OCI-LY7 (cell line): Measurements from ENCODE around the gene SMIM7. TPM values are rescaled to one million over a fixed set of nuclear protein-coding genes. Genes with fewer than 3 reads are reported as not detected.

Experiments
- BruUV-seq: library from RNA; stranded (reverse); fragments of 400-500 nt; replicated peaks from 2 replicates; lab custom pipeline; 2021; lab: Mats Ljungman, UMichigan
- CTCF ChIA-PET: fragments of 300-600 bp; sonication (Branson Sonifier 250); formaldehyde crosslinking; loops from one replicate; lab custom pipeline; 2022; ENCODE audit warnings: antibody characterized with exemption; ENCODE audit not compliant: unreplicated experiment; lab: Charles Lee
- POLR2A ChIA-PET: fragments of 300-600 bp; sonication (Branson Sonifier 250); formaldehyde crosslinking; loops from one replicate; lab custom pipeline; 2022; ENCODE audit warnings: antibody characterized with exemption; lab: Charles Lee
- DNase-seq: peaks from one replicate; pipeline ENCODE4 v3.0.0-alpha.2; 2015; ENCODE audit warnings: low spot score
- H2AFZ ChIP-seq: fragments of 200-600 bp; sonication (generic), shearing (Covaris generic); 2 replicates; pipeline ENCODE4 v1.6.1; 2014; ENCODE audit warnings: mild to moderate bottlenecking, antibody characterized with exemption, low read length, moderate library complexity
- H3K27ac ChIP-seq: fragments of 200-600 bp; sonication (generic); 2 replicates; pipeline ENCODE4 v1.5.1; 2014; ENCODE audit warnings: mixed run types, low read depth, mild to moderate bottlenecking, moderate library complexity, low read length, inconsistent platforms; ENCODE audit not compliant: poor library complexity, severe bottlenecking
- H3K36me3 ChIP-seq: fragments of 200-600 bp; sonication (generic); 2 replicates; pipeline ENCODE4 v1.6.1; 2014; ENCODE audit warnings: mild to moderate bottlenecking, antibody characterized with exemption, low read length, moderate library complexity, mixed read lengths; ENCODE audit not compliant: insufficient read depth
- H3K4me1 ChIP-seq: fragments of 200-600 bp; sonication (generic); 2 replicates; pipeline ENCODE4 v1.5.1; 2014; ENCODE audit warnings: mild to moderate bottlenecking, low read length; ENCODE audit not compliant: insufficient read depth, poor library complexity, severe bottlenecking
- H3K4me2 ChIP-seq: fragments of 200-600 bp; sonication (generic); 2 replicates; pipeline ENCODE4 v1.6.1; 2014; ENCODE audit warnings: mild to moderate bottlenecking, low read length
- H3K4me3 ChIP-seq: fragments of 200-600 bp; sonication (generic); 2 replicates; pipeline ENCODE4 v1.5.1; 2014; ENCODE audit warnings: mild to moderate bottlenecking, low read depth, low read length; ENCODE audit not compliant: poor library complexity, severe bottlenecking
- H3K79me2 ChIP-seq: fragments of 200-600 bp; sonication (generic); 2 replicates; pipeline ENCODE4 v1.6.1; 2016; ENCODE audit warnings: low read depth, mild to moderate bottlenecking, low read length, moderate library complexity, mixed read lengths; ENCODE audit not compliant: insufficient read depth
- H3K9me2 ChIP-seq: fragments of 200-600 bp; sonication (generic); 2 replicates; pipeline ENCODE4 v1.6.1; 2016; ENCODE audit warnings: mild to moderate bottlenecking, low read length, mixed read lengths; ENCODE audit not compliant: insufficient read depth
- H3K9me3 ChIP-seq: fragments of 200-600 bp; sonication (generic); 2 replicates; pipeline ENCODE4 v1.6.1; 2014; ENCODE audit warnings: mild to moderate bottlenecking, mixed run types, low read length, mixed read lengths
- H4K20me1 ChIP-seq: fragments of 200-600 bp; sonication (generic); 2 replicates; pipeline ENCODE4 v1.6.1; 2014; ENCODE audit warnings: mild to moderate bottlenecking, antibody characterized with exemption, low read length, moderate library complexity, mixed read lengths; ENCODE audit not compliant: insufficient read depth
- CTCF ChIP-seq: fragments of 200-600 bp; sonication (generic); conservative IDR thresholded peaks from 2 replicates; pipeline ENCODE4 v1.5.1; 2014; ENCODE audit warnings: mild to moderate bottlenecking, antibody characterized with exemption, low read length, moderate library complexity, mixed read lengths
- EZH2phosphoT487 ChIP-seq: fragments of 200-600 bp; sonication (generic); IDR thresholded peaks from 2 replicates; pipeline ENCODE4 v1.6.1; 2018; ENCODE audit warnings: low read depth, borderline replicate concordance, mild to moderate bottlenecking, mixed run types, antibody characterized with exemption, low read length, moderate library complexity, mixed read lengths
- intact Hi-C: fragments of 100-400 bp; cut with micrococcal nuclease; formaldehyde crosslinking; loops from one replicate; pipeline ENCODE4 v1.10.0; 2022; ENCODE audit not compliant: unreplicated experiment
- total RNA-seq, 2 experiments: library from RNA; depleted of rRNA in 1 of 2; stranded (reverse); fragments of >200 nt in 1 of 2; shearing (Covaris generic) in 1 of 2; gene quantifications; 2 replicates each; pipeline ENCODE4 v1.2.3, GENCODE V29; 2014 to 2022

Gene SMIM7
- total RNA-seq, 2 experiments from 2014 or later: 87.0 to 96.3 TPM

GRCh38 chr19:16623576-16623975 lies 36.4 kb downstream of the SMIM7 start:
- Histone ChIP-seq H4K20me1 (peaks cover 69% of the 10 kb centered on the region), H3K4me1 (peaks cover 62% of the 10 kb centered on the region), H3K9me3 (no peaks in the 10 kb centered on the region), H3K27ac (peak overlapping the region; percentile 2), H3K4me3 (no peak overlapping the region), H3K79me2 (peaks cover 94% of the 10 kb centered on the region), H3K36me3 (peaks cover 57% of the 10 kb centered on the region; the same call in 1 of the 2 replicates), H3K4me2 (peak overlapping the region; percentile 14; the same call in 1 of the 2 replicates), H2AFZ (no peak overlapping the region), H3K9me2 (no peaks in the 10 kb centered on the region)
- intact Hi-C loops: no loop called here
- peak; percentile 56 for DNase-seq
- TF ChIP-seq CTCF (peak; percentile 67), EZH2phosphoT487 (no peak)
- ChIA-PET CTCF (no interaction called here), POLR2A (interaction anchor here (2.3 kb wide), 1 partner anchor 36 kb away, joined by 6 read pairs; no protein-coding TSS in a partner anchor)
- no TSS peak for BruUV-seq

- POLR2A ChIA-PET: interaction anchor here (1.3 kb wide), 1 partner anchor 10 kb away, joined by 3 read pairs; no protein-coding TSS in a partner anchor
- Histone ChIP-seq H3K4me3 (no peak overlapping the region), H3K27ac (peak overlapping the region; percentile 2), H3K4me1 (peaks cover 67% of the 10 kb centered on the region), H3K9me2 (no peaks in the 10 kb centered on the region), H2AFZ (no peak overlapping the region), H3K36me3 (peaks cover 57% of the 10 kb centered on the region; the same call in 1 of the 2 replicates), H3K9me3 (no peaks in the 10 kb centered on the region), H4K20me1 (peaks cover 74% of the 10 kb centered on the region), H3K4me2 (peak overlapping the region; percentile 14; the same call in 1 of the 2 replicates), H3K79me2 (peaks cover 99% of the 10 kb centered on the region)
- intact Hi-C loops: no loop called here
- CTCF ChIA-PET: no interaction called here
- DNase-seq: no peak
- TF ChIP-seq EZH2phosphoT487 (no peak), CTCF (no peak)
- no TSS peak for BruUV-seq
These were observed 36.9 kb downstream of the SMIM7 start for GRCh38 chr19:16623066-16623465.

- intact Hi-C loops: no loop called here
- Histone ChIP-seq H2AFZ (no peak overlapping the region), H3K4me3 (no peak overlapping the region), H4K20me1 (peaks cover 79% of the 10 kb centered on the region), H3K27ac (no peak overlapping the region), H3K4me1 (peaks cover 80% of the 10 kb centered on the region), H3K9me3 (no peaks in the 10 kb centered on the region), H3K4me2 (no peak overlapping the region), H3K36me3 (peaks cover 57% of the 10 kb centered on the region; the same call in 1 of the 2 replicates), H3K9me2 (no peaks in the 10 kb centered on the region), H3K79me2 (peaks cover 100% of the 10 kb centered on the region)
- ChIA-PET CTCF (no interaction called here), POLR2A (no interaction called here)
- no peak for TF ChIP-seq CTCF
- no peak for TF ChIP-seq EZH2phosphoT487
- no TSS peak for BruUV-seq
- DNase-seq: no peak
These were observed 38.7 kb downstream of the SMIM7 start for GRCh38 chr19:16621165-16621800.
